ENCODE results near the gene CLRN3.

The CLRN3 gene

GRCh38 chr10:127899766-127900387 lies 7.1 kb upstream of the CLRN3 start:
- DNase-seq (ENCODE audit: low spot score) = no peak

DNA sequence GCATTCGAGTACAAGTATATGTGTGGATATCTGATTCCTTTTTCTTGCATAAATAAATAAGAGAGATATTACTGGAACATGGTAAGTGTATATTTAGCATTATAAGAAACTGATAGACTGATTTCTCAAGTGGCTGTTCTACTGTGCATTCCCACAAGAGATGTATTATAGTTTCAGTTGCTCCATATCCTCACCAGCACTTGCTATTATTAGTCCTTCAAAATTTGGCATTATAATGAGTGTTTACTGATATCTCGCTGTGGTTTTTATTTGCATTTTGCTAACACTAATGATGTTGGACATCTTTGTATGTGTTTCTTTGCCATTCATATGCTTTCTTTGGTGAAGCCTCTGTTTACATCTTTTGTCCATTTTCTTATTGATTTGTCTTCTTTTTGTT lies 4.4 kb upstream of the CLRN3 start:
- no peak for DNase-seq (ENCODE audit: low spot score)

- DNase-seq (ENCODE audit: low spot score) = no peak
Measured at GRCh38 chr10:127896590-127896989, 3.8 kb upstream of the CLRN3 start.

DNA sequence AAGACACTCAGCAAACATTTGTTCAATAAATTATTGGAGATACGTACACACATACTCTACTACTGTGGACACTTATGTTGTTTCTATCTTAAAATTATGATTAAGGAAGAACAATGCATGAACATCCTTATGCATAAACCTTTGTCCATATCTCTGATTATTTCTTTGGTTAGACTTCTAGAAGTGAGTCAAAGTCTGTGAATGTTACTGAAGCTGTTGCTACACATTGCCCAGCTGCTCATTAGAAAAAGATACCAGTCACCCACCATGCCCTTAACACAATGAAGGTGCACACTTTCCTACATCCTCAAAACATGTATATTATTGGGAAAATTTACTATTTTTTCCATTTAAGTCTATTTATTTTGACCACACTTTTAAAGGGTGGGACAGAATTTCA lies 1.4 kb upstream of the CLRN3 start:
- no peak for DNase-seq (ENCODE audit: low spot score)

GRCh38 chr10:127890832-127891334 lies 1.9 kb downstream of the CLRN3 start:
- DNase-seq (ENCODE audit: low spot score) = no peak

- no peak for DNase-seq (ENCODE audit: low spot score)
Measured at GRCh38 chr10:127890216-127890615, 2.5 kb downstream of the CLRN3 start.

- peak; percentile 71 for DNase-seq (ENCODE audit: low spot score)
Measured at GRCh38 chr10:127889605-127890195, 3.0 kb downstream of the CLRN3 start.

GRCh38 chr10:127888521-127889312 lies 4.0 kb downstream of the CLRN3 start:
- DNase-seq (ENCODE audit: low spot score) = peak; percentile 77

DNA sequence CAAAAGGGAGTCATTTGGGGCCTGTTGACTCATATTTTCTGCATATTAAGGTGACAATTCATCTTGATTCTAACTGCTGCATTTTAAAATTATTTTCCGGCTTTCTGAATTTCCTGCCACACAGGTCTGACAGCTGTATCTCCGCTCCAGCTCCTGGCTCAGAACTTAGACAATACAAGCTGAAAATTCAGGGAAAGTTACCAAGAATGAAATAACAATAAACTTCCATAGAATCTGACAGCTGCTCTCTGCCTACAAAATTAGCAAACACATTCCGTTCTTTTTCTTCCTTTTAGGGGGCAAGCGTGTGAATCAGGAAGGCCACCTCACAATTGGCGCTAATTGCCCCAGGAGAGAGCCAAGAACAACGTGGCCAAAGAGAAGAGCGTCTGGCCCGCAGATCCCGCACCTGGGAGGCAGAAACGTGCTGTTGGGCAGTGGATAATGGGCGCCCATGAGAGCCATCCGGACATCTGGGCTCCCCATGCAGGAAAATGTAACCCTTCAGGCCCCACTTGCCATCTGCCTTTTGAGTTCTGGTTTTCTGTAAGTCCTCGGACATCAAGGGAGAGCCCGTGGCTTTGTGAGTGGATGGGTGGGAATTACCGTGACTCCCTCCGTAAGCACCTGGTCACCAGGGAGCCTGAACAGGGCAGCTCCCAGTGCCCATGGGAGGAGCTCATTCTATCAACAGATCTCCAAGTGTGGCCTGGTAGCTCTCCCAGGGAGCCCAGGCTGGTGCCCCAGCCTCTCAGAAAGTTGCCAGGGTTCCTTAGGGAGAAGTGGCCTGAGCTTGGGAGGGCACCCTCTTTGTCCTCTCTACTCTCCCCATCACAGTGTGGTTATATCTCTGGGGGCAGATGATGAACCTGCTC lies 5.0 kb downstream of the CLRN3 start:
- no peak for DNase-seq (ENCODE audit: low spot score)

DNA sequence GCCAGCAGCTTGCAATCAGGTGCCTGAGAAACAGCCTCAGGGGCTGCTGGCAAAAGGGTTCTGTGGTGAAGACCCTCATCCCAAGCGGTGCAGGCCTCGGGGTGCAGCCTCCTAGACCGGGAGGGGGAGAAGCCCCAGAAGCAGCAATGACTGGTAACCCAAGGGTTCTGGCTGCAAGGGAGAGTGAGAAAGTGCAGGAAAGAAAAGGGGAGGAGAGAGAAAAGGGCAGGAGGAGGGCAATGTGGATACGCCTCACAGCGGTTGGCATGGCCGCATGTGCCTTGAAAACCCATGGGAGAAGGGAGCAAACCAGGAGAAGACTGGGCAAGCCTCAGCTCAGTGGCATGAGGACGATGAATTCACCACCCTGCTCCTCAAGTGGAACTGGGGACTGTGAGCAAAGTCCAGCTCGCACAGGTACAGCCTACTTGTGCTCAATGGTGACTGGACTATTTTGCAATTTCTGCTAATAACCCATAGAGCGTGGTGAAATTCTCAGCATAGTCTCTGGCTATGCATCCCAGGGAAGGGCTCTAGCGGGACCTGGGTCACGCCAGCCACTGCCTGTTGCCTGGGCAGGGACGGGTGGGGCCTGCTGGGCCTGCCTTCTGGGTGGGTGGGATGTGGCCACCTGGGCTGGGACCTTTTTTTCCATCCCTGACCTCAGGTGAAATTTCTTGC lies 6.2 kb downstream of the CLRN3 start:
- no peak for DNase-seq (ENCODE audit: low spot score)

DNA sequence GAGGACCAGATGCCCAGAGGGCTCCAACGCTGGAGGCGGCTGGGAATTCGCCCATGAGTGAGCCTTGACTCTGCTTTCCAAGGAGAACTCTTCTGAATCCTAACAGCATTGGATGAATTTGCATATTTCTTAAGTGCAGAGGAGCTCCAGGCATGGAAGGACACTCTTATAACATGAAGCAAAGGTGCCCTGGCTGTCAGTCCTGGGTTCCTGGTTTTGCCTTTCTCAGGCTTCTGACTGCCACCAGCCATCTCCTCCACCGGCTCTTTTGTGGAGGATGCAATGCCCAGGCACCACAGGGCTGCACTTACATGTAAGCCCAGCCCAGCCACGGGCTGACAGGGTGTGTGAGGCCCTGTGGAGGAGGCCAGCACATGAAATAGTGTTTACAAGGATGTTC lies 8.2 kb downstream of the CLRN3 start:
- no peak for DNase-seq (ENCODE audit: low spot score)

DNA sequence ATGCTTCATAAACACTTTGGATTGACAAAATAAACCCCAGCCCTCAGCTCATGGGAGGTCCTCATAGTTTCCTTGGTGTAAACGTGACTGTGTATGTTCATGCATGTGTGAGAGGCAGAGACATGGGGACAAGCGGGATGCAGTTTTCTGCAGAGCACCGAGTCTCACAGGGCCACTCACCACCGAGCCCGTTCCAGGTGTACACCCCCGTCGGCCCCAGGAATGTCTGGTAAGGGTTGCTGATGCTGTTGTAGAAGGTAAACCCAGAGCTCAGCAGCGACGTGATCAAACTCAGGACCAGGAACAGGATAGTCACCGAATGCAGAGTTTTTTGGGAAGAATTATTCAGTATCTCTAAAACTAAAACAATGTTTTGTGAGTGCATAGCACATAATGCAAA lies 9.2 kb downstream of the CLRN3 start:
- DNase-seq (ENCODE audit: low spot score) = no peak

- no peak for DNase-seq (ENCODE audit: low spot score)
Measured at GRCh38 chr10:127882801-127883459, 9.8 kb downstream of the CLRN3 start.

- no peak for DNase-seq (ENCODE audit: low spot score)
Measured at GRCh38 chr10:127882391-127882790, 10.3 kb downstream of the CLRN3 start.

DNA sequence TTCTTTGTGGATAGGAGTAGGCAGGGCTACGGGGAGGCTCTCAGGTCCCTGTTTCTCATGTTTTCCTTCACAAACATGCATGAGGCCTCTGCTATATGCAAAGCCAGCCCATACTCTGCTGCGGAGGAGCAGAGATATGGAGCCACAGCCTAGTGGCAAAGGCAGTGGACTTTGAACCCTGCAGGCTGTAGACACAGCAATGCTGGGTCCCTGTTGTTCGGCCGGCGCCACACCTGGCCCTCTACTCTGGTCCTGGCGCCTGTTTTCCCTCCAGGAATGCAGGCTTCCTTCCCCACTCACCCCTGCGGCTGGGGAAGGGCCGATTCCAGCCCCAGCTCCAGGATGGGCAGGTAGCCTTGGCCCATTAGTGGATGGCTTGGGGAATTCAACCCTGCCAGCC lies 11.5 kb downstream of the CLRN3 start:
- DNase-seq (ENCODE audit: low spot score) = peak; percentile 77

DNA sequence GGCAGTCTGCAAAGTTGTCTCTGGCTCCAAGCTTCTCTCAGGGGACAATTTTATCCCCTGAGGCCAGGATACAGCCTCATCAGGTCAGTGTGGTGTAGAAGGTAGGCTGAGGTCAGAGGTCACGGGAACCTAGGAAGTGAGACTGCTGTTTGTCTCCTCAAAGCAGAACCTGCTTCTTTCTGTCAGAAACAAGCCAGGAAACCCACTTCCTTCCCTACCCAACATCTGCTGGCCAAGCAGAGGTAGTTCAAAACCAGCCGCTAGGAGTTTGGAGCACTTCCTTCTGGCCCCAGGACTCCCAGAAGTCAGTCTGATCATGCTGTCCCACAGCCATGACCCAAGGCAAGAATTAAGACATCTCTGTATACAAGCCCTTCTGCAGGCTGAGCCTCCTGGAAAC lies 12.2 kb downstream of the CLRN3 start:
- no peak for DNase-seq (ENCODE audit: low spot score)

DNA sequence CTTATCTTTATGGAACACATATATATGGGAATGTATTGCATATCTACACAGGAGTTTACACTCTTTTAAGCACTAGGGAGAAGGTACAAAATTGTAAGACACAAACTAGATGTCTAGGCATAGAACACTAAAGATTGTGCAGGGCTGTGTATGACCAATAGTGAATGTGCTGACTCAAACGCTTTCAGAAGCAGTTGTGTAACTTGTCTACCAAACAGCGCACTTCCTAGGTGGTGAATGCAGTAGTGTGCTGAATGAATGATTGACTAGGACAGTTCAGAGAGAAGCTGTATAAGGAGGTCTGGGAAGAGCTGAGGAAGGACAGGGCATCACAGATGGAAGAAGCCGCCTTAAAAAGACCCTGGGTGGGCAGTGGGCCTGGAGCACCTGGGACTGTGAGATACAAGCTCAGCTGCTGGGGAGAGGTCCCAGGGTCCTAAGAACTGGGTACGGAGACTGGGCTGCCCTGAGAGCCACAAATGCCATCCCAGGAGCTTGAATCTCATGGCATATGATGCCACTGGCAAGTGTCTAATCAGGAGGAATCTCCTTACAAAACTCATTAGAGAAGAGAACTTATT lies 14.2 kb downstream of the CLRN3 start:
- DNase-seq (ENCODE audit: low spot score) = no peak

- no peak for DNase-seq (ENCODE audit: low spot score)
Measured at GRCh38 chr10:127877699-127878098, 15.0 kb downstream of the CLRN3 start.

DNA sequence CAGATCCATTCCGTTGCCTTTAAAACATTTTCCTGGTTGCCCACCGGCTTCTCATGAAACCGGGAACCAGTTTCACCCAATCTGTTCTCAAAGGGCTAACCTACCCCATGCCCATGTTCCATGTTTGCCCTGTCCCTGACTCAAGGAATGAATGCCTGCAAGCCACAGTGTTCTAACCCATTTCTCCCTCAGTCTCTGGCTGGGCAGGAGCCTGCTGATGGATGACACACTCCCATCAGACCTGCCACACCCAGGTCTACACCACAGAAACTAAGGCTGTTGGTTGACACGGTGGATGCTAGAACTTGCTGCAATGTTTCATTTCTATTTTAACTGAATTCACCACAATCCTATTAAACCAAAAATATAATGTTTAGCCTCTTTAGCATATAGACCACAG lies 15.6 kb downstream of the CLRN3 start:
- DNase-seq (ENCODE audit: low spot score) = no peak

GRCh38 chr10:127875916-127876315 lies 16.8 kb downstream of the CLRN3 start:
- DNase-seq (ENCODE audit: low spot score) = no peak

DNA sequence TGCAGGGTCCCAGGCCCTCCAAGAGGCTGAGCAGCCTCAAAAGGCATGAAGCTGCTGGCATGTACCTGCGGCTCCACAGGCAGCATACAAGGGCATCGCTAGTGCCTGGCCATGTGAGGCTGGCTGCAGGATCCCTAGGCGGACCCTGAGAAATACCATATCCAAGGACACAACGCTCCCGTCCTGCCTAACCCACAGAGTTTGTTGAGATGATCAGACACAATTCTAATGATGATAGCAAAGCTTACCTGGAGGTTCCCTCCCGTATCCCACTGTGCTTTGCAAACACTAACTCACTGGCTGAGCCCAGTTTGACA lies 17.3 kb downstream of the CLRN3 start:
- DNase-seq (ENCODE audit: low spot score) = no peak
